HG03095 (cell line): Measurements from ENCODE around the gene MAGEA2B.
"Not testable (repeated sequence)": the region's sequence is repeated elsewhere in the genome, so short reads cannot be mapped to it uniquely, and the experiment has no call there.

ENCODE experiments used
- ATAC-seq: cut with Tn5 transposase; IDR thresholded peaks from one replicate; pipeline ENCODE4 v1.9.1; 2021; ENCODE audit warnings: moderate library complexity; ENCODE audit not compliant: unreplicated experiment

The MAGEA2B gene

GRCh38 chrX:152754871-152755270 is 40.4 kb downstream of the MAGEA2B start:
- not testable (repeated sequence) for ATAC-seq

- not testable (repeated sequence) for ATAC-seq
Measured at GRCh38 chrX:152758918-152759317, 44.5 kb downstream of the MAGEA2B start, which contains the start of gene CSAG3. Gene CSAG3 (plus strand): TSS chrX:152759218.

GRCh38 chrX:152759544-152759943 is 45.1 kb downstream of the MAGEA2B start:
- ATAC-seq, result not testable (repeated sequence)

GRCh38 chrX:152761582-152761981 is 47.2 kb downstream of the MAGEA2B start:
- ATAC-seq, result not testable (repeated sequence)

GRCh38 chrX:152766562-152766961 is 52.1 kb downstream of the MAGEA2B start:
- ATAC-seq, result not testable (repeated sequence)
